Activated naive CD4-positive, alpha-beta T cell treated with anti-CD3 and anti-CD28 coated beads, Interleukin-2, amount 50 U/mL, for 72 hours (primary cell): ENCODE measurements around the gene KCNJ10. TPM values are rescaled to one million over a fixed set of nuclear protein-coding genes. Genes with fewer than 3 reads are reported as not detected.
A peak's percentile ranks its signal among the peaks of the same experiment; 100 is the strongest.

Source experiments
- ATAC-seq, 2 donors: fragments of 150-1000 bp; cut with Tn5 transposase; 2 replicates each; pipeline ENCODE4 v1.10.0; 2021; ENCODE audit warnings: mild to moderate bottlenecking in 2 of 2, moderate library complexity in 2 of 2
- DNase-seq, 2 donors: peaks; one replicate each; pipeline ENCODE4 v3.0.0; 2021 to 2022; ENCODE audit warnings: low spot score in 2 of 2
- H3K27ac Mint-ChIP-seq, 2 donors: one replicate each; pipeline ENCODE4 v1.8.0; 2022; ENCODE audit warnings: mild to moderate bottlenecking in 2 of 2, mixed read lengths in 2 of 2
- H3K36me3 Mint-ChIP-seq, 2 donors: one replicate each; pipeline ENCODE4 v1.8.0; 2022; ENCODE audit warnings: mixed read lengths in 2 of 2
- H3K9me3 Mint-ChIP-seq, 2 donors: one replicate each; pipeline ENCODE4 v1.8.0; 2022; ENCODE audit warnings: mixed read lengths in 2 of 2
- total RNA-seq, 2 donors: library from RNA; stranded (reverse); gene quantifications; one replicate each; pipeline ENCODE4 v1.2.3, GENCODE V29; 2022

The KCNJ10 gene
- total RNA-seq, 2 donors from 2014 or later = not detected

DNA sequence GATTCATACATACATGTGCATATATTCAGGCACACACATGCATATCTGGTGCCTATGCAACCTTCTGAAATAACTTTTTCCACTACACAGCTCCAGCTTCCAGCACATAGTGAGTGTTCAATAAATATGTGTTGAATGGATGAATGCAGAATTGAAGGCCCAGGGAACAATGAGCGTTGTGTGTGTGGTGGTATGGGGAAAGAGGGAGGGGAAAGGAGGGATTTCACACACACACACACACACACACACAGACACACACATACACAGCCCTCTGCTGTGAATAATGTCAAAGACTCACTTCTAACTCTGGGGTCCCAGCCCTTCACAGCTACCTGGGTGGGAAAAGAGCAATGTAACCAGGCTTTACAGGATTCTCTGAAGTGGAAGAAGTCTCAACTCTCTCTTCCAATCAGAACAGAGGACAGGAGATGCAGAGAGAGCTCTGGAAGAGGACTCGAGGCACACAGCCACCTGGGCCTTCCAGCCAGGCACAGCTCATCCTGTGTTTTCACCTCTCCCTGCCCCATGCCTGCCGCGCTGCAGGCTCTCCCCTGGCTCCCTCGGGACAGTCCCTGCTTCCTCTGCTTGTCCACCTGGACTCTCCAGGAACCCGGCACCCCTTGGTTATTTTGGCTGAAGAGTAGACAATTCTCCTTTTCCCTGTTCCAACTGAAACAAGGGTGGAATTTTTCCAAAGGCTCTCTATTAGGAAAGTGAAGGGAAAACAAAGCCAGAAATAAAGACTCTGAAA lies 33.9 kb upstream of the KCNJ10 start:
- no peaks in the 10 kb centered on the region for H3K36me3 Mint-ChIP-seq
- H3K27ac Mint-ChIP-seq = no peak overlapping the region
- H3K9me3 Mint-ChIP-seq = no peaks in the 10 kb centered on the region
- ATAC-seq = no peak
- no peak for DNase-seq

- H3K36me3 Mint-ChIP-seq = peaks cover 6% of the 10 kb centered on the region in 2 donors
- ATAC-seq = no peak
- H3K27ac Mint-ChIP-seq = no peak overlapping the region
- DNase-seq = no peak
- no peaks in the 10 kb centered on the region for H3K9me3 Mint-ChIP-seq
Measured at GRCh38 chr1:160101717-160102522, 32.0 kb upstream of the KCNJ10 start.

- DNase-seq (peak in 1 of 2 donors; percentile 76), ATAC-seq (peak; percentile 11 to 34)
- Mint-ChIP-seq H3K36me3 (peaks cover 6% of the 10 kb centered on the region in 2 donors), H3K27ac (peak overlapping the region; percentile 12 to 90), H3K9me3 (no peaks in the 10 kb centered on the region)
Measured at GRCh38 chr1:160101037-160101716, 31.2 kb upstream of the KCNJ10 start.

DNA sequence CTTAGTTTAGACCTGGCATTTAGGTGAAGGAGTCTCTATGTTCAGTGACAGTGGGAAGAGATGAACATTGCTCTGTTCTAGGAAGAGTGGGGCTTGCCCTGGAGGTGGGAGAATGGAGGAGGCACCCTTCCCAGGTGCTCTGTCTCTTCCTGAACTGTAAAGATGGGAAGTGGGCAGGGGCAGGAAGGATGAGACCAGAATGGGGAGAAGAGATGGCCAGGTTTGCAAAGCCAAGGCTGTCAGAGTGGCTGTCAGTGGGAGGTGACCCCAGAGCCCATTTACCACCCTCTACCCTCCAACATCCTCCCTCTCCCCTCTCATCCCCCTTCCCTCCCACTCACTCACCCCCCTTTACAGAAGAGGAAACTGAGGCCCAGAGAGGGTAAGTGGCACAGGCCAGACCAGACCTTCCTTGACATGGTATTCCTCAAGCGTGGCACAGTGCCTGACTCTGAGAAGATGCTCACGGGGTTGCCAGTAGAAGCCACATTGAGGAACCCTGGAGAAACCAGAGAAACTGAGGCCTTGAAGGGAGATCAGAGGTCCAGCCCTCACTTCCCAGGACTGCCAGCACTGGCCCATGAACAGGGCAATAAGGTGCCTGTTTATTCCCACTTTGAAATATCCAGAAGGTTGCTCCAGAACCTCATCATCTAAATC lies 29.9 kb upstream of the KCNJ10 start:
- Mint-ChIP-seq H3K27ac (peak overlapping the region; percentile 81 to 90), H3K9me3 (no peaks in the 10 kb centered on the region), H3K36me3 (peaks cover 6% of the 10 kb centered on the region in 2 donors)
- ATAC-seq = no peak
- no peak for DNase-seq

DNA sequence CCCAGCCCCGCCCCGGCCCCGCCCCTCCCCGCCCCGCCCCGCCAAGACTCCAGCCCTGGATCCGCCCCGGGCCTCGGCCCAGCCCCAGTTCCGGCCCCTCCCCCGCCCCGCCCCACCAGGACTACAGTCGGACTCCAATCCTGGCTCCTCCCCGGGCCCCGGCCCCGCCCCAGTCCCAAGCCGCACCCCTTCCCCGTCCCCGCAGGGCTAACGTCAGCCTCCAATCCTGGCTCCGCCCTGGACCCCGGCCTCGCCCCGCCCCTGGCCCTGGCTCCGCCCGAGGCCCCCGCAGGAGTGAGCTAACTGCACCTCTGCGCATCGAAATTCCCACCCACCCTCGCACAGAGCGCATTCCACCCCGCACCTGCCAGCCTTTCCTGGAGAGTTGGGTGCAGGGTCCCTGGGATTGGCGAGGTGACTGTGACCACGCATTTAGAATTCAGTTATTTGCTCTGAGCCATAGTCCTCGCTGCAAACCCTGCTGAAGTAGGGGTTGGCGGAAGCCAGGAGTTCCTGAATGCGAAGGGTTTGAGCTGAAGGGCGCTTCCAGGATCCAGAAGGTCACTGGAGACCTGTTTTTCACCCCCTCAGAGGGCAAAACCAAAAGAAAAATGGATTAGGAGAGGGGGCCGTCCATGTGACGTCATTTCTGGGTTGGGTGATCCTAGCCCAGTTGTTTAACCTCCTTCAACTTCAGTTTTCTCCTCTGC lies 29.0 kb upstream of the KCNJ10 start:
- peak; percentile 85 to 88 for ATAC-seq
- H3K27ac Mint-ChIP-seq = peak overlapping the region; percentile 81 to 90
- peak; percentile 95 to 97 for DNase-seq
- no peaks in the 10 kb centered on the region for H3K9me3 Mint-ChIP-seq
- peaks cover 6% of the 10 kb centered on the region in 2 donors for H3K36me3 Mint-ChIP-seq

GRCh38 chr1:160097911-160098851 lies 28.2 kb upstream of the KCNJ10 start, which contains the start of gene IGSF8:
Gene IGSF8, minus strand, starts transcription at chr1:160098619. Its CDS starts 147 bp downstream, at chr1:160098472.
- Mint-ChIP-seq H3K27ac (peak within 1 kb of the TSS; percentile 90 to 96), H3K9me3 (no peaks in the 10 kb centered on the region), H3K36me3 (peaks cover 6% of the 10 kb centered on the region in 2 donors)
- ATAC-seq (peak; percentile 70 to 74), DNase-seq (peak; percentile 89 to 92)

GRCh38 chr1:160097151-160097910 lies 27.4 kb upstream of the KCNJ10 start:
- H3K36me3 Mint-ChIP-seq = peaks cover 6% of the 10 kb centered on the region in 2 donors
- peak overlapping the region; percentile 83 to 96 for H3K27ac Mint-ChIP-seq
- ATAC-seq (no peak), DNase-seq (peak in 1 of 2 donors; percentile 39)
- no peaks in the 10 kb centered on the region for H3K9me3 Mint-ChIP-seq

- DNase-seq (no peak), ATAC-seq (no peak)
- Mint-ChIP-seq H3K27ac (peak overlapping the region; percentile 83 to 96), H3K36me3 (peaks cover 6% of the 10 kb centered on the region in 2 donors), H3K9me3 (no peaks in the 10 kb centered on the region)
Measured at GRCh38 chr1:160096274-160097116, 26.5 kb upstream of the KCNJ10 start.

DNA sequence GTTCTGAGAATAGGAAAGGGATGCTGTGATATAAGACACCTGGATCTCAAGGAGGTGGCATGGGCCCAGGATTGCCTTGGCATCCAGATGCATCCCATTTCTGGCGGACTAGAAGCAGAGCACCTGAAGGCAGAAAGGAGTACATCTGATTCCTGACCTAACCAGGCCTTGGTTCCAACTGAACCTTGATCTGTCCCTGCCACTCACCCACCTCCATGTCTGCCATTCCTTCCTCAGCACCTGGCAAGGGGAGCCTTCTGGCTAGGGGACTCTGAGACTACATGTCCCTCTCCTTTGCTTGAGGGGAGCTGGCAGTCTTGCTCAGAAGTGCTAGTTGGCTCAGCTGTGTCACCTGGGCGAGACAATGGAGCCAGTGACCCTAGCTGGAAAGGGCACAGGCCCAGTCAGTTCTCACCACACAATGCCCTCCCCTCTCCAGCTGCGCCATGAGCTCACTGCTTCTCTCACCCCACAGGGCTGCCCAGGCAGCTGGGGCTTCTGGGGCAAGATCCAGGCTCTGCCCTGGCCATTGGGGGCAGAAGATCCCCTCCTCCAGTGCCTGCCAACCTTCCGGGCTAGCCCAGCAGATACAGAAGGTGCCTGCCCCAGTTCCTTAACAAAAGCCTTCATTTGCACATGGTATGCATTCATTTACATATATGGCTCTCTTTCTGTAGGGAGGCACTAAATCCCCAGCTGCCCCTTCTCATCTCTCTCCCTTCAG lies 25.6 kb upstream of the KCNJ10 start:
- Mint-ChIP-seq H3K9me3 (no peaks in the 10 kb centered on the region), H3K27ac (peak overlapping the region in 1 of 2 donors; percentile 83), H3K36me3 (peaks cover 6% of the 10 kb centered on the region in 2 donors)
- ATAC-seq (no peak), DNase-seq (no peak)

DNA sequence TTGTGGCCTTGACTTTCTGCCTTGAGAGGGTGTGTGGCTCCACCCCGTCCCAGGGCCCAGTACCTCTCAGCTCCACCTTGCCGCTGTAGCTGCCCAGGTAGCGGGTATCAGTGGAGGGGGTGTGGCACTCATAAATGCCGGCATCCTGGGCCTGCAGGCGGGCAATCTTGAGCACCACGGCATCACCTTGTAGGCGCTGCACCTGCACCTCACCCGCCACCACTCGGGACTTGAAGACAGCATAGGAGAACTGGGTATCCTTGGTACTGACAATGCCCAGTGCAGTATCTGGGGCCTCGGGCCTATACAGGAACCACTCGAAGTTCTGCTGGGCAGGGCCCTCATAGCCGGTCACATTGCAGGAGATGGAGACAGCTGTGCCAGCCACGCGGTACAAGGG lies 24.8 kb upstream of the KCNJ10 start:
- ATAC-seq = no peak
- Mint-ChIP-seq H3K36me3 (peaks cover 6% of the 10 kb centered on the region in 2 donors), H3K9me3 (no peaks in the 10 kb centered on the region), H3K27ac (no peak overlapping the region)
- no peak for DNase-seq

DNA sequence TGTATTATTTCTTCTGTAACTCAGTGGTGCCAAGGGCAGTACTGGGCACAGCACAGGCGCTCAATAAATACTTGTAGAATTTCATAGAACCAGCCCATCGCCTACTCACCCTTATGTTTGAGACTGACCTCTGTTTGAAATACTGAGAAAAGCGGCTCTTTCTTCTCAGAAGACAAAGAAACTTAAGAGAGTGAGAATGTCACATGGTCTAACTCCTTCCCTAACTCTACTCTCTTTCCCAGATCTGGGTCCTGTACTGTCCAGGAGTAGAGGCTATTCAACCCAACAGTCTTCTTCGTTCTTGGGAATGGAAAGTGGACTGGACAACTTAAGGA lies 24.3 kb upstream of the KCNJ10 start:
- ATAC-seq = no peak
- H3K36me3 Mint-ChIP-seq = peaks cover 6% of the 10 kb centered on the region in 2 donors
- no peaks in the 10 kb centered on the region for H3K9me3 Mint-ChIP-seq
- no peak overlapping the region for H3K27ac Mint-ChIP-seq
- no peak for DNase-seq

GRCh38 chr1:160093624-160094290 lies 23.8 kb upstream of the KCNJ10 start:
- no peak overlapping the region for H3K27ac Mint-ChIP-seq
- H3K36me3 Mint-ChIP-seq = peaks cover 6% of the 10 kb centered on the region in 2 donors
- ATAC-seq (no peak), DNase-seq (no peak)
- no peaks in the 10 kb centered on the region for H3K9me3 Mint-ChIP-seq

DNA sequence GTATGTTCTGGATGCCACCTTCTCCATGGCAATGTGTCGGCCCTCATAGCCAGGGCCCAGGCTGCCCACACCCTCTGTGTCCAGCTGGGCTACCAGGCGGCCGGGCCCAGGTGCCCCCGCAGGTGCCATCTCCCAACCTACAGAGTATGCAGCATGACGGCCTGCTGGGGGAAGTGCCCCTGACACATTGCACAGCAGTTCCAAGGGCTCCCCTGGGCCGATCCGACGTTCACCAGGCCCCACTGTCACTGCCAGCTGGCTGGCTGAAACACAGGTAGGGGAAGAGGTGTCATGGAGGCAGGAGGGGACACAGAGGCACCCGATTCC lies 23.1 kb upstream of the KCNJ10 start:
- Mint-ChIP-seq H3K36me3 (peaks cover 6% of the 10 kb centered on the region in 2 donors), H3K9me3 (no peaks in the 10 kb centered on the region), H3K27ac (no peak overlapping the region)
- no peak for ATAC-seq
- no peak for DNase-seq
